RKO (cell line): ENCODE results near the gene FOXL2NB.

ENCODE experiments used
- DNase-seq: peaks from one replicate; pipeline ENCODE4 v3.0.0-alpha.2; 2016; ENCODE audit warnings: low spot score

The FOXL2NB gene

DNA sequence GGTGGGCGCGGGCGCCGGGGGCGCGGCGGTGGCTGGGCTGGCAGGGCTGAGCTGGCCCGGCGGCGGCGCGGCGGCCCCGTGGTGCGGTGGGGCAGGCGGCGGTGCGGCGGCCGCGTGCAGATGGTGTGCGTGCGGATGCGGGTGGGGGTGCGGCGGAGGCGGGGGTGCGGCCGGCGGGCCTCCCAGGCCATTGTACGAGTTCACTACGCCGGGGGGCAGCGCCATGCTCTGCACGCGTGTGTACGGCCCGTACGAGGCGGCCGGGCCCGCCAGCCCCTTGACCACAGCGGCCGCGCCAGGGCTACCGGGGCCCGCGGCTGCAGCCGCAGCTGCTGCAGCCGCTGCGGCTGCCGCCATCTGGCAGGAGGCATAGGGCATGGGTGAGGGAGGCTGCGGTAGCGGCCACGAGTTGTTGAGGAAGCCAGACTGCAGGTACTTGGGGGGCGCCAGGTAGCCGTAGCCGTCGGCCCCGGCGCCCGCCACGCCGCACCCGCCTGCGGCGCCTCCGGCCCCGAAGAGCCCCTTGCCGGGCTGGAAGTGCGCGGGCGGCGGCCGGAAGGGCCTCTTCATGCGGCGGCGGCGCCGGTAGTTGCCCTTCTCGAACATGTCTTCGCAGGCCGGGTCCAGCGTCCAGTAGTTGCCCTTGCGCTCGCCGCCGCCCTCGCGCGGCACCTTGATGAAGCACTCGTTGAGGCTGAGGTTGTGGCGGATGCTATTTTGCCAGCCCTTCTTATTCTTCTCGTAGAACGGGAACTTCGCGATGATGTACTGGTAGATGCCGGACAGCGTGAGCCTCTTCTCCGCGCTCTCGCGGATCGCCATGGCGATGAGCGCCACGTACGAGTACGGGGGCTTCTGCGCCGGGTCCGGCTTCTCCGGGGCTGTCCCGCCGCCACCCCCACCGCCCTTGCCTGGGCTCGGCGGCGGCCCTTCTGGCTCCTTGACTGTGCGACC is 1.0 kb upstream of the FOXL2NB start:
- no peak for DNase-seq

DNA sequence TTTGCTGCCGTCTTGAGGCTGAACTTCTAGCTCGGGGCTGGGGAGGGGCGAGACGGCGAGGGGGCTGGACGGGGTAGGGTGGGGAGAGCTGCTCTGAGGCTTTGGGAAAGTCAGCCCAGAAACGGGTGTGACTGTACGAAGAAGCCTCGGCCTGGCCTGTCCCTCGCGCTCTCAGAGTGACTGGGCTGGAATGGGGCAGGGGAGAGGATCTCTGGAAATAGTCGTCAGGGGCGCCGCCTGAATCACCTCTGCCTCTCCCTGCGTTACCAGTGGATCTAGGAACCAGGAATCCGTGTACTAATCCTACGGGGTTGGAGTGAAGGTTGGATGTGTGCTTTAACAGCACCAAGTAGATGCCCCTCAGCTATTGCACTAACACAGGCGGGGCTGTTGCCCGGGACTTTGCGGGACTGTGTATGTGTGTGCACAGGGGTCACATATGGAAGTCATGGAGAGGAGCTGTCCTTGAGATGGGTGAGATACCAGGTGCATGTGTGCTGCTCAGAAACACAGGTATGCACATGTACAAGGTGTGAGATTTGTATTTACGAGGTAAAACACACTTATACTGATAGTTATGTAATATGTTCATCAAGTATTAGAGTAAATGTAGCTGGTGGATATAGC is 591 bp downstream of the FOXL2NB start:
- DNase-seq = no peak

DNA sequence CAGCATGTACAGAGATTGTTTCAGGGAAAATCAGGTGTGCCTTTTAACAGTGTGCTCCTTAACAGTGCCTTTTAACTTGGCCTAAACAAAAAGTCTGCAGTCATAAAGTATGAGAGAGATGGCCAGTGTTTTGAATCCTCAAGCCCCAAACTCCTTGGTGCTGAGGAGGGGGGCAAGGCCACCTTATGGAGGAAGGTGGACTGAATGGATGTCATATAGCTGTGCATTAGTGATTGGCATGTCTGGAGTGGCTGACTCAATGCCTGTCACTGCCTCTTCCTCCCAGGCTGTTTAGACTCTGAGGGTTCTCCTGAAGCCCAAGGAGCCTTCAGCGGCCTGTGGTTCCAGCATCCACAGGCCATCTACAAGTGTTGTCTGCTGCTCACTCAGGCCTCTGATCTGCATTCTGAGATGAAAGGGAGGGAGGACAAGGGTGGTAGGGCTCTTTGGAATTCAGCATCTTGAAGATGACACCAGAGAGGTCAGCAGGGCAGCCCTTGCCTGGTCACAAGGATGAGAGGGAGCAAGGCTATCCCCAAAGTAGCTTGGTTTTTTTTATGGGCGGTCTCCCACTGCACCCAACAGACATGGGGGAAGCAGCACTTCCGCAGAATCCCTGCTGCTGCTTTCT is 1.5 kb downstream of the FOXL2NB start:
- no peak for DNase-seq

DNA sequence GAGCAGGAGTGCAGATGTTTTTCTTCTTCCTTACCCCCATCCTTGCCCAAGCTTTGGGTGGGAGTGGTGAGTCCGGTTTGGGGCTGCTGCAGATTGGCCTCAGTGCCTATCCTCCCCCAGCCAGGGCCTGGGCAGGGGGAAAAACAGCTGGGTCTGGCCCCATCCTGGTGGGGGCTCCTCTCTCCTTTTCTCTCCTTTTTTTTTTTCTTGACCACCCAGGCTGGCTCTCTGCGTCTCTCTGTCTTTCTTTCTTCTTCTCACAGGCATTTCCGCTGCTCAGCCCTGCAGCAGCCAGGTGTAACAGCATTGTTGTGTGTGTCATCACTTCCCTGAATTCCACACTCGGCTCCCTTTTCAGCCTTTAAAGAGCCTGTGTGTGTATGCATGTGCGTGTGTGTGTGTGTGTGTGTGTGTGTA is 2.0 kb downstream of the FOXL2NB start:
- no peak for DNase-seq

DNA sequence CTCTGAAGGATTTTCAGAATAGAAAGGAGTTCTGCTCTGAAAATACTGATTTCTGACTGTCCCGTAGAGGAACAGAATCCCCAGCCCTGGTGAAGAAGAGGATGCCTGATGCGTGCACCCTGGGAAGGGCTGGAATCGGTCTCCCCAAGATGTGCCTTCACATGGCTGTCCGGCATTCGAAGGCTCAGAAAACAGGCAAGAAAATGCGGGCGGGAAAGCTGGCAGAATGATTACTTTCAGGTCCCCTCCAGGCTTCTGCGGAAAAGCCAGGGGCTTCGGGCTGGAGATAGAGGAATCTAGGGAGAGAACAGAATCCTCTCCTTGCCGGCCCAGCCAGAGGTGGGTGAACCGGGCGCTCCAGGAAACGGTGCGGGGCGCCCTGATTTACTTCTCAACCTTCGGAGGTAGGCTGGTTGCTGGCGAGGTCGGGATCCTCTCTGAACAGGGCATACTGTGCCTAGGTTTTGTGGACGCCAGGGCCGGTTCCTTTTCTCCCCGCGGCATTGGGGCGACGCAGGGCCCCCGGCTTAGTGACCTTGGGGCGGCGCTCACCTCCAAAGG is 2.5 kb downstream of the FOXL2NB start:
- DNase-seq = no peak

DNA sequence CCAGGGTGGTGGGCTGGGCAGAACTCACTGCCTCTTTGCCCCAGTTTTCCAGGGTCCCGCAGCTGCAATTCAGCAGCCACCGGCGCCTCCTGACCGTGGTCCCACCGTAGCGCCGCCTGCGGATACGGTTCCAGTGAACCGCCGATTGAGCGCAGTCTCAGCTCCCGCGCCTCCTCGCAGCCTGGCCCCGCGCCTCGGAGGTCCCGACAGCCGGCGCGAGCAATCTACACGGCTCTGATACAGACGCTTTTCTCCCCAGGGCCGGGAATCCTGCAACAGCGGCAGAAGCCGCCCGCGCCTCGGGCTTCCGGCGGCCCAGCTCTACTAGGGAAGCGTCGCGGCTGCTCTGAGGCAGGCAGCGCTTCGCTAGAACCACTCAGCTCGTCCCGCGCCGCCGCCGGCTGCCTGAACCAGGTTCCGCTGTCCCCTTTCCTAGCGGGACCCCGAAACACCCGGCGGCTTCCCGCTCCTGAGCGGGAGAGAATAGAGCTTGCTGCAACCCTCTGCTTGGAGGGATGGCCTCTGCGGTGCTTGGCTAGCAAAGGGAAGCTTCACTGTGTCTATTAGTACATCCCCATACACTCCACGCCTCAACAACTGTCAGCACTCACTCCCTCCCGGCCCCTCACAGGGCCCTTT is 3.1 kb downstream of the FOXL2NB start:
- DNase-seq = no peak

DNA sequence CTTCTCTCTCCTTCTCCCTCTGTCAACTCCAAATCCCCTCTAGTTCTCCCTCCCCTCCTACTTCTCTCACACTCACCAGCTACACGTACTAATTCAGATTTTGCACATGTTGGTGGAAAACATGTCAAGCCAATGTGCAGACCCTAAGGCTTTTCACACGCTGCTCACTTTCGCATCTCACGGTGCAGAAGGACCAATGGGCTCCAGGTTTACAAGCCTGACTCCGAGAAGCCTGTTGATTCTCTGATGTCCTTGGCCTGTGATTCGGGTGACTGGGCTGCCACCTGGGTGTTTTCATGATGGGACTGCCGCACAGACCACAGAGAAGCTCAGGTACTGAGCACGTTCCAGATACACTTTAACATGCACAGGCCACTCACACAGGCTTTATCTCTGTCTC is 3.7 kb downstream of the FOXL2NB start:
- no peak for DNase-seq

DNA sequence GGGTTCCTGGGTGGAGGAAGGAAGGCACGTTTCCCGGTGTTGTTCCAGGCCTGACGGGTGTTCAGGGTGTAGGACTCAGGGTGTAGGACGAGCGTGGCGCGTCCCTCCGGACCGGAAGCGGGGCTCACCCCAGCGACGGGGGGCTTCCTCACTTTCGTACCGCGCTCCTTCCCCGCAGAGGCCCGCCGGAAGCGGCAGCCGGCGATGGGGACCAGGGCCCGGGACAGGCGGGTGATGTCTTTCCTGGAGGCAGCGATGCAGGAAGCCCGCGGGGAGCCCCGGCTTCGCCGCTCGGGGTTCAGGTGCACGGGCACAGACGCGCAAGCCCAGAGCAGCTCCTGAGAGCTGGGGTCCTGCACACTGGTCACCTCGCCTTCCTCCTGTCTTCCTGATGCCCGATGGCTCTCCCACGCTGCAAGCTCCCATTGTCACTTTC is 13.4 kb downstream of the FOXL2NB start:
- DNase-seq = no peak

DNA sequence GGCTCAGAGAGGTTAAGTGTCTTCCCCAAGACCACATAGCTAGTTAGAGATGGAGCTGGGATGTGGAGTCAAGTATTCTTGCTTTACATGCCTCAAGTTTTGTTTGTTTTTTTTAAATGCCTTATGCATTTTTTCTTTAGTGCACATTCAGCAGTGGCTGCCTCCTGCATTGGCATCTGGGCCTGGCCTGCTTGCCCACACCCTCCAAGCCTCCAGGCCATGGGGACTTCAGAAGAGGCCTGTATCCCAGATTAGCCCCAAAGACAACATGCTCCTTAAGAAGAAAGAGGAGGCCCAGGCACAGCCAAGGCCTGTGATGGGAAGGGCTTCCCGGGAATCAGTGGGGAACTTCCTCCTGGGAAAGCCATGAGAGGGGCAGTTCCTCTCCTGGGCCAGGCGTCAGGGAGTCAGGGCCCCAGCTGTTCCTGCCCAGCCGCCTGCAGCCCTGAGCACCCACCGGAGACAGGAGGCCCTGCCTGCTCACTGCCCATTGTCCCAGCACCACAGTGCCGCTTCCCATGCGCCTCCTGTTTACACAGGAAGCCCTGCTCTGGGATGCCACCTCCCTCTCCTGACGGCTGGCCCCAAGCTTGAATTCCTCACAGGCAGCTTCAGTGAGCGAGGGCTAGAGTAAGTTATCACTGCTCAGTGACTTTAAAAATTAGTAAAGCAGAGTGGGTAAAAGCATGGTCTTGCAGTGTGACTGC is 16.0 kb downstream of the FOXL2NB start:
- no peak for DNase-seq

DNA sequence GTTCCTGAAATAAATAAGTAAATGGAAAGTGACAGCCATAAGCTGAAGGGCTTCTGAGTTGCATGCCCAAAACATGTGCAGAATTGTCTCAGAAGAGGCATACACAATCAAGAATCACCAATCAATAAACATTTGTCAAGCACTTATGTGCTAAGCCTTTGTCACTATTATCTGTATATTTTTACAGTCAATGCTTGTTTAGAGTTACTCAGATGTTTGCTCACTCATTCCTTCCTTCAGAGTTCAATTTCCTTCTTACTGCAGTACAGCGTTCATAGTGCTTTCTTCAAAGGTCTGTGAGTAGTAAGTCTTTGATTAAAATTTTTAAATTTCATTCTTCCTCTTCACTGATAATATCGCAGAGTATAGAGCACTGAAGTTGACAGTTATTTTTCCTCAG is 17.2 kb downstream of the FOXL2NB start:
- DNase-seq = no peak

DNA sequence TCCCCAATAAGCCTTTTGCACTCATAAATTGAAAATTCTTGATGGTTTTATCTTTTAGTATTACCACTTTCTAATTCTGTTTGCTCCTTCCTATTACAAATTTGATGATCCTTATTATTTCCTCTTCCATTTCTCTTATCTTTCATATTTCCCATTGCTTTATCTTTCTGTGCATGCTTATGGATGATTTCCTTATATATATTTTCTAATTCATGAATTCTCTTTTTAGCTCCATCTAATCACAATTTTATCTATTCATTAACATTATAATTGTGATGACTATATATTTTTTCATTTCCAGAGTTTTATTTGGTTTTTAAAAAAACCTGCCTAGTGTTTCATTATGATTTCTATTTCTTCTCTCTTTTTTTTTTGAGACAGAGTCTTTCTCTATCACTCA is 17.9 kb downstream of the FOXL2NB start:
- no peak for DNase-seq

DNA sequence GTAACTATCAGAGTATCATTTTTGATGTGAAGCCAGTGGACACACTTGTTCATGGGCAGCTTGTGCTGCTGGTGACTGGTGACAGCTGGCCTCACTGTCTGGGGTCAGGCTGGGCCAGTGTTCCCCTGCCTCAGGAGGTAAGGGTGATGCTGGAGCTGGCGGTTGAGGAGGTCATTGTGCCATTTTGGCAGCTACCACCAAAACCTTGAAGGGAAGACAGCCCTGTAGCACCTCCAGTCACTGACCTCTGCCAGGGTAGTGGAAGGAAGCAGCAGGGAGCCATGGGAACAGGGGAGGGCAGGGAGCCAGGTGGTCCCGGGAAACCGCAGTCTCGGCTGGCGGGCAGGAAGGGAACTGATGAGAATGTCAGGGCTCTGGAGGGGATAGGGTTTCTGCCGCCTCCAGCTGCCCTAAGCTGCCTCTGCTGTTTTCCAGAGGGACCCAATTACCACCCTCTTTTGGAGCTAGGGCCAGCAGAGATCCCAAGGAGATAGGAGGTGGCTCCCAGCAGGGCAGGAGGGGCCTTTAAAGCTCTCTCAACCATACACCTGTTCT is 24.8 kb downstream of the FOXL2NB start:
- DNase-seq = no peak

DNA sequence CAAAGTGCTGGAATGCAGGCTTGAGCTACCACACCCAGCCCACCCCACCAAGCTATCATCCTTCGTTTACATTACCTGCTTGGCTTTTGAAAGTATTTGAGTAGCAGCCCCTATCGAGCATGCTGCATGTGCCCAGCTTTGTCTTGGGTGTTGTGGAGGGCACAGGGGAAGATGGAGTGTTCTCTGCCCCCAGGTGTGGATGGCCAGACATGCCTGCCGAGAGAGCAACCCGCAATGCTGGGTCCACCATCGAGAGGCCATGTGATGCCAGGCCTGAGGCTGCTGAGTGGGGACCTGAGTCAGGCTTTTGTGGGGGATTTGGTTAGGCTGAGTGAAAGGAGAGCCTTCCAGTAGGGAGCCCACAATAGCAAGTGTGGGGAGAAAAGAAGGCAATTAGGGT is 25.9 kb downstream of the FOXL2NB start:
- no peak for DNase-seq

DNA sequence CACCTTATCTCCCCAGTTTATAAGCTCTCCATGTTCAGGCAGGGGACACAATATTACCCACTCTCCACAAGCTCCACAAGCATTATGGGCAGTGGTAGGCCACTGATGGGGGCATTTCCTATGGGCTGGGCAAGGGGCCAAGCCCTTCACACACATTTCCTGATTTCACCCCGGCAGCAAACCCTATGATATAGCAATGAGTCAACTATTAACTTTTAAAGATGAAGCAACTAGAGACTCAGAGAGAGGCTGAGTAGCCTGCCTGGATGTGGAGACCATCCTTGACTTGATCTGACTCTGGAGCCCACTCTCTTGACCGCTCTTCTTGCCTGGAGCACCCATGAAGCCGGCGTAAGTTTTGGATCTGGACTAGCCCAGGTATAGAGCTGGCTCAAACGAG is 27.4 kb downstream of the FOXL2NB start:
- DNase-seq = peak; percentile 38

DNA sequence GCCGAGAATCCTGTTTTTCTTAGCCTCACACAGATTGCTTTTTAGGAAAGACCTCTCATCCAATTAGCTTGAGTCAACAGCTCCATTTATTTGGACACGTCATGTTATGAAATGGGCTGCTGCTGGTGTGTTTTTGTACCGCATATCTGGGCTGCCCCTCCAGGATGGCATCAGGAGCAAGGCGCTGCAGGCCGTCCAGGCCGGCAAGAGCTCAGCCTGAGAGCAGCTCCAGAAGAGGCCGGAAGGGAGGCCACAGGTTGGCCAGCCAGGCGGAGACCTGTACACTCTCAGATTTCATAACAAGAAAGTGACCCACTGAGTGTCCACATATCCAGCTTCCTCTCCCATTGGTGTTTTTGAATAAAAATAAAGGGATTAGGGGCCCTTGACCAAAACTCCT is 28.3 kb downstream of the FOXL2NB start:
- DNase-seq = no peak

DNA sequence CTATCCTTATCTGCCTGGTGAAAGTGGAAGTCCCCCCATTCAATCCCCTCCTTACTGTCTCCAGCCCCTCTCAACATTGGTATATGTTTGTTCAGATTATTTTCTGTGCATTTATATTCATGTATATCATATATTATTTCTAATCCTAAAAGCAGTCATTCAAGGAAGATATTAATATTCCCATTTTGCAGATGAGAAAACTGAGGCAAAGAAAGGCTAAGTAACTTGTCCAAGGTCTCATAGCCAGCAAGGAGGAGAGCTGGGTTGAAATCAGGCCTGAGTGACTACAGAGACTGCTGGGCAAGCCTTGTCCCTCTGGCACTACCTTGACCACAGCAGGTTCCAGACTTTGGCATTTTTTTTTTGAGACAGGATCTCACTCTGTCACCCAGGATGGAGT is 29.0 kb downstream of the FOXL2NB start:
- no peak for DNase-seq

DNA sequence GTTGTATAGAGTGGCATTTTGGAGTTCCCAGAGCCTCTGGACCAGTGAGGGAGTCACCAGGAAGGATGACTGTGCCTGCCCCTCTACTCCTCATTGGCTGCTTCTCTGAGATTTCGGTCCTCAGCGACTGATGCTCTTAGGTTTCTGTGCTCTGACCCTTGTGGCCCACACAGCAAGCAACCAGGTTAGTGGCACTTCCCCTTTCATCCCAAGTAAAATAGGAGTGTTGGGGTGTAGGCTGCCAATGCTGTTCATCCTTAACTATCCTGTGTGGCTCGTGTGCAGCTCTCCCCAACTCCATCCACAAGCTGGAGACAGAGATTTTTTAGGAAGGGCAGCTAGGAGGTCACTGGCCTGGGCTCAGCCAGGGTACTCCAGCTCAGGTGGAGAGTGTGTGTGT is 37.8 kb downstream of the FOXL2NB start:
- peak; percentile 3 for DNase-seq

DNA sequence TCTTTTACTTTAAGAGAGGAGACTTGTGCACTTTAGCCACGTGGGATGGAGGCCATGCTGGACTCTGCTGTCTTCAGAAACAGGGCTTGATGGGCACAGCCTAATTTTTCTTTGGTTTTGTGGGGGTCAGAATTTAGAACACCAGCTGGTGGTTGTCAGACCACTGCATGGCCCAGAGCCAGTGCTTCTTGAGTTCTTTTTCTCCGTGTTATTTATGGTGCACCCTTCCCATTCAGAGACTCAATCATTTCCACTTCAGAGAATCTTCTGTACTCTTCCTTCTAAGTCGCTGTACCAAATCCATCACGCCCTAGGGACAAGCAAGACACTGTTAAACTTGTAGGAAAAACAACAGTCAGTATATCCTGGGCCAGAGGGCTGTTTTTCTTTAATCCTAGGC is 38.9 kb downstream of the FOXL2NB start:
- no peak for DNase-seq

DNA sequence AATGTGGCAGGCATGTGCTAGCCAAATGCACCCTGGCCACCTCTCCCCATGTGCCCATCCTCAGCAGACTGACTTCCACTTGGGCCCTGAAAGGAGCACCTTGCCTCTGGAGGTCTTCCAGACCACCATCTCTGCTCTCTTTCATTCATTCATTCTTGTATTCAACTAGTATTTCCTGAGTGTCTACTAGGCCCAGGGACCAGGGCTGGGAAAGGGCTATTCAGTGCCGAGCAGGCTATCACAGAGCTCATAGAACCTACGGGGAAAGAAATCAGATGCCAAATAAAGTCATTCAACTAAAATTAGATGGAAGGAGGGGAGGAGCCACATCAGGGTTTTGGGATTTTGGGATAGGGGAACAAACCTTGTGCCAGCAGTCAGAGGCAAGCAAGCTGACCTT is 40.2 kb downstream of the FOXL2NB start:
- no peak for DNase-seq

DNA sequence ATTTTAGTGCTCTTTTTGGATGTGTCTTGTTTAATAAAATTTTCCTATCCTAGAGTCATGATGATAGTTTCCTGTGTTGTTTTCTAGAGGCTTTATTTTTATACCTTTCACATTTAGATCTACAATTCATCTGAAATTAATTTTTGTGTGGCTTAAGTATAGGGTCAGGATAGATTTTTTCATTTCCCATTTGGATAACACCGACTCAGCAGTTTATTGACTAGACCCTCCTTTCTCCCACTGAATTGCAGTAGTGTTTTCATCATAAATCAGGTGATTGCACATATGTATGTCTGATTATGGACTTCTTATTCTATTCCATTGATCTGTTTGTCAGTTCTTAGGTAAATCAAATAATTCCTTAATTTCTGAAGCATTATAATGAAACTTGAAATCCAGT is 48.7 kb downstream of the FOXL2NB start:
- no peak for DNase-seq
